Measurements from ENCODE around the gene KDM2B.

DNA sequence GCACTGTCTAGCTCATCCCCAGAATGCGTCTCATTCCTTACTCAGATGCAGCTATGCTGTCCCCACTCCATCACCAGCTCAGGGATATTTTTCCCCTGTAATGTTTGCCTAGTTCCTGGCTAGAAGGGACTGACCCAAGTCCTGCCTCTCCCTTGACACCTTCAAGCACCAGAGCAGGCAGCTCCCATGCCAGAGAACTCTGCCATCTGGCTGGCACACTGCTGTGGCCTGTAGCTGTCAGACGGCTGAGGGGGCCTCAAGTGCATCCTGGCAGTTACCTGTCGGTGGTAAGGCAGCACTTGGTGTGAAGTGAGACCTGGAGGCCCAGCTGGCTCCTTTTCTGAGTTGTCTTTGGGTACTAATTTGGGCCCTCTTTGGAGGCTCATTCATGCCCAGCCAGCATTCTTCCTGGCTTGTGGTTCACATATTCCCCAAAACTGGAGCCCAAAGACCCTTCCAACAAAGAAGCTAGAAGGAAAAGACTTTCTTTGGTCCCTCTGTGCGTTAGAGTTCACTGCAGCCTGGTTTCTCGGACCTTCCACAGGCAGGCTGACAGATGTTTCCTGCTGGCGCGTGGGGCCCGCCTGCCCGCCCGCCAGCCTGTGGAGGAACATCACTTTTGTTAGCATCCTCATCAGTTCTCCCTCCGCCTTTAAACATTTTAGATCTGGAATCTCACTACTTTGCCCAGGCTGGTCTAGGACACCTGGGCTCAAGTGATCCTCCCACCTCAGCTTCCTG, 147.9 kb downstream of the KDM2B start:
- TF ChIP-seq CTCF (IDR thresholded peaks at IDR 0.05; ENCODE audit: low read length) (no peak), EZH2 (optimal IDR thresholded peaks at IDR 0.05; ENCODE audit: low read depth, low read length) (no peak), EZH2phosphoT487 (IDR thresholded peaks at IDR 0.05; ENCODE audit: low read length) (no peak)

Measured in MM.1S (cell line).